ENCODE measurements around the gene CDC16.
"Not testable (repeated sequence)": the region's sequence is repeated elsewhere in the genome, so short reads cannot be mapped to it uniquely, and the experiment has no call there.

The CDC16 gene

DNA sequence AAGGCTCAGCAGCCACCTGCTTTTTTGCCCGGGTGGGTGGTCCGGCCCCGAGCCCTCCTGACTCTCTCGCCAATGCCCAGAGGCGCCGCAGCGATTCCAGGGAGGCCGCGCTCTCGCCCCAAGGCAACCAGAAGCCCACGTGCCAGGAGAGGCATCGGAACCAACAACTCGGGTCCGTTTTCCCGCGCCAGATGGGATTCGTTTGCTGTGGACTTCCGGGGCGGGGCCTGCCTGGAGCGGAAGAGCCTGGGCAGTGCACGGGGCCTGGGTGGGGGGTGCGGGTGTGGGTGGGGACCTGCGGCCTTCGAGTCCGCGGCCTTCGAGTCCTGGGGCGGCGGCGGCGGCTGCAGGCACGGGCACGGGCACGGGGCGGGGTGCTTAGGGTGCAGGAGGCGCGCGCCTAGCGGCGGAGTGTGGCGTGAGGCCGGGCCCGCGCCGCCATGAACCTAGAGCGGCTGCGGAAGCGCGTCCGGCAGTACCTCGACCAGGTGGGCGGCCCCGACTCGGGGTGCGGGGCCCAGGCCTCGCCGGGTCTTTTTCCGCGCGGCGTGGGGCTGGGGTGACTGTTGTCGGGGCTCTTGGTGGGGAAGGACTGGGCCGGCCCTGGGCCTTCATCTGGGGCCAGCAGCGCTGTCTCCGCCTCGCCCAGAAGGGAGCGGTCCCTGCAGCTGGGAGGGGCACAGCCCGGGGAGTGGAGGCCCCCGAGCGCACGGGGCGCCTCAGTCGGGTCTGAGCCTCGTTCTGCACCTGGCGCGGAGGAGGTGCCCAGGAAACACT lies at the start of gene CDC16:
Gene CDC16 (plus strand): TSS at position 253 of the 777 bp plus-strand sequence. CDS start 188 bp downstream, at position 441.
- peaks cover 10% of the 10 kb centered on the region for H3K27me3 ChIP-seq (ENCODE audit: control insufficient read depth, insufficient read depth, low read length)
- H3K9me3 ChIP-seq (ENCODE audit: control insufficient read depth, low read depth, low read length), result peaks cover 3% of the 10 kb centered on the region
- H3K9ac ChIP-seq (ENCODE audit: low read length), result peak within 1 kb of the TSS; percentile 76
- peak within 1 kb of the TSS; percentile 94 for H3K4me3 ChIP-seq (ENCODE audit: low read length)
- H3K36me3 ChIP-seq (ENCODE audit: control insufficient read depth, low read depth, low read length), result peaks cover 25% of the 10 kb centered on the region
- H3K27ac ChIP-seq (ENCODE audit: low read length), result no peak within 1 kb of the TSS
- peaks cover 27% of the 10 kb centered on the region for H3K4me1 ChIP-seq (ENCODE audit: control insufficient read depth, low read depth, low read length)

- Histone ChIP-seq H3K9ac (ENCODE audit: low read length) (no peak overlapping the region), H3K36me3 (ENCODE audit: control insufficient read depth, low read depth, low read length) (no peaks in the 10 kb centered on the region), H3K27me3 (ENCODE audit: control insufficient read depth, insufficient read depth, low read length) (no peaks in the 10 kb centered on the region), H3K9me3 (ENCODE audit: control insufficient read depth, low read depth, low read length) (no peaks in the 10 kb centered on the region), H3K4me3 (ENCODE audit: low read length) (no peak overlapping the region), H3K27ac (ENCODE audit: low read length) (no peak overlapping the region), H3K4me1 (ENCODE audit: control insufficient read depth, low read depth, low read length) (no peaks in the 10 kb centered on the region)
These were observed 49.3 kb upstream of the CDC16 start for GRCh38 chr13:114185182-114185971.

DNA sequence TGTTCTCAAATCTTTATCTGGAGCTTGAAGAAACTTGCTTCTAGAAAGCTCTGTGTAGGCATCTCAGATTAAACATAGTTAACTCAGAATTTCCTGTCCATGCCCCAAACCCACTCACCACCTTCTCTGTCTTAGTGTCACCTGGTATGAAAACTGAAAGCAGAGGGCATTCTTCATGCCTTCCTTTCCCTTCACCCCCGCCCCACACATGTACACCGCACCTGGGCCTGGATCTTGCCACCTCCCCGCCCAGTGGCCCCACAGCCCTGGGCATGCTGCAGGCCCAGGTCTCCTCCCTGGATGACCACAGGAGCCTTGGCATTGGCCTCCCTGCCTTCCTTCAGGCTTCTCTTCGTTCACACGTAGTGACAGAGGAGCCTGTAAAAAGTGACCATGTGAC lies 39.8 kb upstream of the CDC16 start:
- no peak overlapping the region for H3K4me3 ChIP-seq (ENCODE audit: low read length)
- no peaks in the 10 kb centered on the region for H3K36me3 ChIP-seq (ENCODE audit: control insufficient read depth, low read depth, low read length)
- H3K4me1 ChIP-seq (ENCODE audit: control insufficient read depth, low read depth, low read length), result no peaks in the 10 kb centered on the region
- H3K27ac ChIP-seq (ENCODE audit: low read length), result no peak overlapping the region
- H3K27me3 ChIP-seq (ENCODE audit: control insufficient read depth, insufficient read depth, low read length), result no peaks in the 10 kb centered on the region
- no peak overlapping the region for H3K9ac ChIP-seq (ENCODE audit: low read length)
- no peaks in the 10 kb centered on the region for H3K9me3 ChIP-seq (ENCODE audit: control insufficient read depth, low read depth, low read length)

DNA sequence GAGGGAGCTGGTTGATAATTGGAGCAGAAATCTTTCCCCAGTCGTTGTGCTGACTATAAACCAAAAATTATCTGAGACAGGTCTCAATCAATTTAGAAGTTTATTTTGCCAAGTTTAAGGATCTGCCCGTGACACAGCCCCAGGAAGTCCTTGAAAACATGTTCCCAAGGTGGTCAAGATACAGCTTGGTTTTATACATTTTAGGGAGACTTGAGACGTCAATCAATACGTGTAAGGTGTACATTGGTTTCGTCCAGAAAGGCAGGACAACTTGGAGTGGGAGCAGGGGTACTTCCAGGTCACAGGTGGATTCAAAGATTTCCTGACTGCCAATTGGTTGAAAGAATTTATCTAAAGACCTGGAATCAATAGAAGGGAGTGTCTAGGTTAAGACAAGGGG lies 38.1 kb upstream of the CDC16 start:
- no peaks in the 10 kb centered on the region for H3K9me3 ChIP-seq (ENCODE audit: control insufficient read depth, low read depth, low read length)
- H3K36me3 ChIP-seq (ENCODE audit: control insufficient read depth, low read depth, low read length), result no peaks in the 10 kb centered on the region
- no peak overlapping the region for H3K4me3 ChIP-seq (ENCODE audit: low read length)
- no peak overlapping the region for H3K9ac ChIP-seq (ENCODE audit: low read length)
- H3K27me3 ChIP-seq (ENCODE audit: control insufficient read depth, insufficient read depth, low read length), result no peaks in the 10 kb centered on the region
- no peak overlapping the region for H3K27ac ChIP-seq (ENCODE audit: low read length)
- H3K4me1 ChIP-seq (ENCODE audit: control insufficient read depth, low read depth, low read length), result no peaks in the 10 kb centered on the region

GRCh38 chr13:114198556-114198955 lies 36.1 kb upstream of the CDC16 start:
- Histone ChIP-seq H3K4me3 (ENCODE audit: low read length) (no peak overlapping the region), H3K9ac (ENCODE audit: low read length) (no peak overlapping the region), H3K9me3 (ENCODE audit: control insufficient read depth, low read depth, low read length) (no peaks in the 10 kb centered on the region), H3K27ac (ENCODE audit: low read length) (no peak overlapping the region), H3K36me3 (ENCODE audit: control insufficient read depth, low read depth, low read length) (no peaks in the 10 kb centered on the region), H3K4me1 (ENCODE audit: control insufficient read depth, low read depth, low read length) (no peaks in the 10 kb centered on the region), H3K27me3 (ENCODE audit: control insufficient read depth, insufficient read depth, low read length) (no peaks in the 10 kb centered on the region)

DNA sequence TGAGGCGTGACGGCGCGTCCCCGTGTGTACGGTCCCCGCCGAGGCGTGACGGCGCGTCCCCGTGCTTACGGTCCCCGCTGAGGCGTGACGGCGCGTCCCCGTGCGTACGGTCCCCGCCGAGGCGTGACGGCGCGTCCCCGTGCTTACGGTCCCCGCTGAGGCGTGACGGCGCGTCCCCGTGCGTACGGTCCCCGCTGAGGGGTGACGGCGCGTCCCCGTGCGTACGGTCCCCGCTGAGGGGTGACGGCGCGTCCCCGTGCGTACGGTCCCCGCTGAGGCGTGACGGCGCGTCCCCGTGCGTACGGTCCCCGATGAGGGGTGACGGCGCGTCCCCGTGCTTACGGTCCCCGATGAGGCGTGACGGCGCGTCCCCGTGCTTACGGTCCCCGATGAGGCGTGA lies 35.2 kb upstream of the CDC16 start:
- not testable (repeated sequence) for H3K9ac ChIP-seq (ENCODE audit: low read length); H3K4me1 ChIP-seq (ENCODE audit: control insufficient read depth, low read depth, low read length); H3K4me3 ChIP-seq (ENCODE audit: low read length); H3K27ac ChIP-seq (ENCODE audit: low read length); H3K9me3 ChIP-seq (ENCODE audit: control insufficient read depth, low read depth, low read length); H3K27me3 ChIP-seq (ENCODE audit: control insufficient read depth, insufficient read depth, low read length); H3K36me3 ChIP-seq (ENCODE audit: control insufficient read depth, low read depth, low read length)

GRCh38 chr13:114199954-114200353 lies 34.7 kb upstream of the CDC16 start:
- no peaks in the 10 kb centered on the region for H3K4me1 ChIP-seq (ENCODE audit: control insufficient read depth, low read depth, low read length)
- H3K27me3 ChIP-seq (ENCODE audit: control insufficient read depth, insufficient read depth, low read length), result no peaks in the 10 kb centered on the region
- no peaks in the 10 kb centered on the region for H3K9me3 ChIP-seq (ENCODE audit: control insufficient read depth, low read depth, low read length)
- no peaks in the 10 kb centered on the region for H3K36me3 ChIP-seq (ENCODE audit: control insufficient read depth, low read depth, low read length)
- no peak overlapping the region for H3K9ac ChIP-seq (ENCODE audit: low read length)
- H3K27ac ChIP-seq (ENCODE audit: low read length), result no peak overlapping the region
- no peak overlapping the region for H3K4me3 ChIP-seq (ENCODE audit: low read length)

- no peaks in the 10 kb centered on the region for H3K9me3 ChIP-seq (ENCODE audit: control insufficient read depth, low read depth, low read length)
- no peak overlapping the region for H3K4me3 ChIP-seq (ENCODE audit: low read length)
- H3K9ac ChIP-seq (ENCODE audit: low read length), result no peak overlapping the region
- no peaks in the 10 kb centered on the region for H3K36me3 ChIP-seq (ENCODE audit: control insufficient read depth, low read depth, low read length)
- H3K27me3 ChIP-seq (ENCODE audit: control insufficient read depth, insufficient read depth, low read length), result no peaks in the 10 kb centered on the region
- H3K27ac ChIP-seq (ENCODE audit: low read length), result no peak overlapping the region
- no peaks in the 10 kb centered on the region for H3K4me1 ChIP-seq (ENCODE audit: control insufficient read depth, low read depth, low read length)
These were observed 34.2 kb upstream of the CDC16 start for GRCh38 chr13:114200399-114200911.

GRCh38 chr13:114202581-114202980 lies 32.1 kb upstream of the CDC16 start:
- H3K4me3 ChIP-seq (ENCODE audit: low read length), result no peak overlapping the region
- H3K27me3 ChIP-seq (ENCODE audit: control insufficient read depth, insufficient read depth, low read length), result no peaks in the 10 kb centered on the region
- no peaks in the 10 kb centered on the region for H3K4me1 ChIP-seq (ENCODE audit: control insufficient read depth, low read depth, low read length)
- no peak overlapping the region for H3K27ac ChIP-seq (ENCODE audit: low read length)
- peaks cover 7% of the 10 kb centered on the region for H3K9me3 ChIP-seq (ENCODE audit: control insufficient read depth, low read depth, low read length)
- H3K36me3 ChIP-seq (ENCODE audit: control insufficient read depth, low read depth, low read length), result no peaks in the 10 kb centered on the region
- H3K9ac ChIP-seq (ENCODE audit: low read length), result no peak overlapping the region

DNA sequence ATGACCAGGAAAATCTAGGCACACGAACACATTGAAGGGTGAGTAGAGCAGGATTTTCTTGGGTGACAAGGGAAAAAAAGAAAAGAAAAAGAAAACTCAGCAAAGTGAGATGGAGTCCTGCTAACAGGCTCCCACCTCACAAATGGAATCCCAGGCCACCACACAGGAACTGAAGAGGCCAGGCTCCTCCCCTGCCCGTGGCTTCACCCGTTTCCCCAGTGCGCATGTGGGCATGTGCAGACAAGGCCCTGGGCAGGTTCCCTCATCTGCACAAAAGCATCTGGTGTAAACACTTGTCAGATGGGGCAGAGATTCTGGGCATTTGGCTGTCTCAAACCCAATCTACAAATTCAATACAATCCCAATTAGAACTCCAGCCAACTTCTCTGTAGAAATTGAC lies 31.2 kb upstream of the CDC16 start:
- H3K9me3 ChIP-seq (ENCODE audit: control insufficient read depth, low read depth, low read length), result peaks cover 9% of the 10 kb centered on the region
- H3K27me3 ChIP-seq (ENCODE audit: control insufficient read depth, insufficient read depth, low read length), result no peaks in the 10 kb centered on the region
- H3K4me3 ChIP-seq (ENCODE audit: low read length), result no peak overlapping the region
- no peaks in the 10 kb centered on the region for H3K4me1 ChIP-seq (ENCODE audit: control insufficient read depth, low read depth, low read length)
- H3K27ac ChIP-seq (ENCODE audit: low read length), result no peak overlapping the region
- no peak overlapping the region for H3K9ac ChIP-seq (ENCODE audit: low read length)
- no peaks in the 10 kb centered on the region for H3K36me3 ChIP-seq (ENCODE audit: control insufficient read depth, low read depth, low read length)

DNA sequence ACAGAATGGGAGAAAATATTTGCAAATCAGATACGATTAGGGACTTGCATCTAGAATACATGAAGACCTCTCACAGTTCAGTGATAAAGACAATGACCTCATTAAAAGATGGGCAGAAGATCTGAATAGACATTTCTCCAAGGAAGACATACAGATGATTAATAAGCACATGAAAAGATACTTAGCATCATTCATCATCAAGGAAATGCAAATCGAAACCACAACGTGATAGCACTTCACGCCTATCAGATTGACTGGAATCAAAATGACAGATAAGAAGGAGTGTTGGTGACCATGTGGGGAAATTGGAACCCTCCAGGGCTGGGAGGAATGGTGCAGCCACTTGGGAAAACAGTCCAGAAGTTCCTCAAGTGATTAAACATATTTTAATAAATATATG lies 29.8 kb upstream of the CDC16 start:
- Histone ChIP-seq H3K27me3 (ENCODE audit: control insufficient read depth, insufficient read depth, low read length) (no peaks in the 10 kb centered on the region), H3K36me3 (ENCODE audit: control insufficient read depth, low read depth, low read length) (no peaks in the 10 kb centered on the region), H3K4me1 (ENCODE audit: control insufficient read depth, low read depth, low read length) (no peaks in the 10 kb centered on the region), H3K9me3 (ENCODE audit: control insufficient read depth, low read depth, low read length) (peaks cover 9% of the 10 kb centered on the region), H3K27ac (ENCODE audit: low read length) (no peak overlapping the region), H3K9ac (ENCODE audit: low read length) (no peak overlapping the region), H3K4me3 (ENCODE audit: low read length) (no peak overlapping the region)
